Osteoblast (primary cell): ENCODE measurements around the gene C1RL. TPM values are rescaled to one million over a fixed set of nuclear protein-coding genes. Genes with fewer than 3 reads are reported as not detected.

ENCODE experiments used
- DNase-seq: peaks from one replicate; pipeline ENCODE4 v3.0.0; 2011; ENCODE audit warnings: low spot score, mixed read lengths; ENCODE audit not compliant: insufficient read length; ENCODE audit errors: missing footprints
- H2AFZ ChIP-seq: 2 replicates; pipeline ENCODE4 v1.6.0; 2011; ENCODE audit warnings: mild to moderate bottlenecking, low read length
- H3K27ac ChIP-seq: 2 replicates; pipeline ENCODE4 v1.5.1; 2011; ENCODE audit warnings: mild to moderate bottlenecking, low read depth, low read length, moderate library complexity
- H3K27me3 ChIP-seq: 2 replicates; pipeline ENCODE4 v1.6.0; 2012; ENCODE audit warnings: mild to moderate bottlenecking, control low read depth, inconsistent platforms, low read length, moderate library complexity; ENCODE audit not compliant: insufficient read depth
- H3K36me3 ChIP-seq: 2 replicates; pipeline ENCODE4 v1.5.1; 2011; ENCODE audit warnings: mild to moderate bottlenecking, low read length, control low read depth, moderate library complexity; ENCODE audit not compliant: insufficient read depth
- H3K4me1 ChIP-seq: 2 replicates; pipeline ENCODE4 v1.5.1; 2011; ENCODE audit warnings: mild to moderate bottlenecking, low read length, control low read depth, moderate library complexity; ENCODE audit not compliant: insufficient read depth
- H3K4me2 ChIP-seq: 2 replicates; pipeline ENCODE4 v1.6.0; 2011; ENCODE audit warnings: mild to moderate bottlenecking, low read length; ENCODE audit not compliant: insufficient read depth
- H3K4me3 ChIP-seq: fragments of 200-600 bp; sonication (generic); 3 replicates; pipeline ENCODE4 v1.5.1; 2012; ENCODE audit warnings: mild to moderate bottlenecking, low read length, inconsistent platforms; ENCODE audit not compliant: insufficient read depth
- H3K79me2 ChIP-seq: 2 replicates; pipeline ENCODE4 v1.6.0; 2012; ENCODE audit warnings: mild to moderate bottlenecking, low read length, control low read depth, inconsistent platforms; ENCODE audit not compliant: insufficient read depth
- H3K9me3 ChIP-seq: 2 replicates; pipeline ENCODE4 v1.5.1; 2011; ENCODE audit warnings: low read depth, low read length, control low read depth
- H4K20me1 ChIP-seq: 2 replicates; pipeline ENCODE4 v1.6.0; 2012; ENCODE audit warnings: mild to moderate bottlenecking, low read length, control low read depth; ENCODE audit not compliant: insufficient read depth
- total RNA-seq: library from RNA; depleted of rRNA; stranded (reverse); fragments of >200 nt; gene quantifications from 2 replicates; pipeline ENCODE4 v1.2.3, GENCODE V29; 2012
- TF ChIP-seq, protein P1 (sequence below): IDR thresholded peaks from 2 replicates; pipeline ENCODE4 v1.5.1; 2011; ENCODE audit warnings: mild to moderate bottlenecking, low read depth, low read length, moderate library complexity; ENCODE audit errors: extremely low read depth

C1RL gene
- total RNA-seq, 1 donor = 63.7 TPM

DNA sequence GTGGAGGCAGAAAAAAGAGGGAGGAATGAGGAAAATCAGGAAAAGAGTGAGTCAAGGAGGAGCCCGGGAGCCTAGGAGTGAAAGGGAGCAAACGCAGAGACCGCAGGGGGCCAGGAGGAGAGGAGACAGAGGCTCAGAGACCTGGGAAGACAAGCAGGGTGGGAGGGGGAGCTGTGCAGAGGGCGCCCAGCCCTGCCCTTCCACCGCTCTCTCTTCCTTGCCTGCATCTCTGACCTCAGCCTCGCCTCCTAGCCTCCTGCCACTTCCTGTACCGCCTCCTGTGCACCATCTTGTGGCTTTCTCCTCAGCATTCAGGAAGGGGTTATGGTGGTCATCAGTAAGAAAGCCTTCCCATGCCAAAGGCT is 22.5 kb upstream of the C1RL start:
- TF ChIP-seq, protein P1, sequence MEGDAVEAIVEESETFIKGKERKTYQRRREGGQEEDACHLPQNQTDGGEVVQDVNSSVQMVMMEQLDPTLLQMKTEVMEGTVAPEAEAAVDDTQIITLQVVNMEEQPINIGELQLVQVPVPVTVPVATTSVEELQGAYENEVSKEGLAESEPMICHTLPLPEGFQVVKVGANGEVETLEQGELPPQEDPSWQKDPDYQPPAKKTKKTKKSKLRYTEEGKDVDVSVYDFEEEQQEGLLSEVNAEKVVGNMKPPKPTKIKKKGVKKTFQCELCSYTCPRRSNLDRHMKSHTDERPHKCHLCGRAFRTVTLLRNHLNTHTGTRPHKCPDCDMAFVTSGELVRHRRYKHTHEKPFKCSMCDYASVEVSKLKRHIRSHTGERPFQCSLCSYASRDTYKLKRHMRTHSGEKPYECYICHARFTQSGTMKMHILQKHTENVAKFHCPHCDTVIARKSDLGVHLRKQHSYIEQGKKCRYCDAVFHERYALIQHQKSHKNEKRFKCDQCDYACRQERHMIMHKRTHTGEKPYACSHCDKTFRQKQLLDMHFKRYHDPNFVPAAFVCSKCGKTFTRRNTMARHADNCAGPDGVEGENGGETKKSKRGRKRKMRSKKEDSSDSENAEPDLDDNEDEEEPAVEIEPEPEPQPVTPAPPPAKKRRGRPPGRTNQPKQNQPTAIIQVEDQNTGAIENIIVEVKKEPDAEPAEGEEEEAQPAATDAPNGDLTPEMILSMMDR = no peak
- no peaks in the 10 kb centered on the region for H4K20me1 ChIP-seq
- H3K79me2 ChIP-seq = no peaks in the 10 kb centered on the region
- DNase-seq = no peak
- H3K27ac ChIP-seq = no peak overlapping the region
- peak overlapping the region; percentile 61 for H2AFZ ChIP-seq
- peak overlapping the region; percentile 77 for H3K4me3 ChIP-seq
- H3K27me3 ChIP-seq = peaks cover 8% of the 10 kb centered on the region
- H3K4me2 ChIP-seq = peak overlapping the region; percentile 87
- no peaks in the 10 kb centered on the region for H3K9me3 ChIP-seq
- H3K36me3 ChIP-seq = peaks cover 12% of the 10 kb centered on the region
- peaks cover 17% of the 10 kb centered on the region for H3K4me1 ChIP-seq

DNA sequence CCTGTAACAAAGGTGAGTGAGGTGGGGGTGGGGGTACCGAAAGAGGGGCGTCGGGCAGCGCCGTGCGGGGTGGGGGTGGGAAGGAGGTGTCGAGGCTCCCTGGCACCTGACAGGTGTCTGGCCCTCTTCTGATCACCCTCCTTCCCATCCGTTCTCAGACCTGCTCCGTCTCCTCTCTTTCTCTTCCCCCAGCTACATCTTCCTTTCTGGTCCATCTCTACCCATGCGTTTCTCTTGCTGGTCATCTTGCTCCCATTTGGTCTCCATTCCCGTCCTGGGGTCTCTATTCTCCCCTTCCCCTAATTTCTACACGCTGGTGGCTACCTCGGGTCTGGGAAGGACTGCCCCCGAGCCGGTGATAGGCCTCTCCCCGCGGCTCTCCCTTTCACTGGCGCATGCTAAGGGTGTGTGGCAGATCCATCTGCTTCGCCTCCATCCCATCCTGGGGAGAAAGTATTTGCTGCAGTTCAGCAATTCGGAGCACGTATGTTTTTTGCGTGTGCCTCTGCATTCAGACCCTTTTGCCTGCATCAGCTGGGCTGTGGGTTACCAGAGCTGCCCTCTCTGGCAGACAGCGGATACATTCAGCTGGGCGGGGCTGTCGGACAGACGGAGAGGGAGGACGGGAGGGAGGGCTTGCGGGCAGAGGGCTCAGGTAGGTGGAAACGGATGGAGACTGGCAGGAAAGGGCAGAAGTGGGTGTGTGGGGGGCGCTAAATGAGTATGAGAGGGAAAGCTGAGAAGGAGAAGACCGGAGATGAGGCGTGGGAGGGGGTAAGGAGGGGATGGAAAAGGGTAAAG is 21.9 kb upstream of the C1RL start:
- Histone ChIP-seq H3K27ac (no peak overlapping the region), H3K4me3 (peak overlapping the region; percentile 77), H3K27me3 (peaks cover 8% of the 10 kb centered on the region), H3K36me3 (peaks cover 9% of the 10 kb centered on the region), H3K4me2 (peak overlapping the region; percentile 87), H4K20me1 (no peaks in the 10 kb centered on the region), H3K9me3 (no peaks in the 10 kb centered on the region), H2AFZ (peak overlapping the region; percentile 80), H3K79me2 (no peaks in the 10 kb centered on the region), H3K4me1 (peaks cover 17% of the 10 kb centered on the region)
- DNase-seq = peak; percentile 93
- TF ChIP-seq, protein P1 = no peak

DNA sequence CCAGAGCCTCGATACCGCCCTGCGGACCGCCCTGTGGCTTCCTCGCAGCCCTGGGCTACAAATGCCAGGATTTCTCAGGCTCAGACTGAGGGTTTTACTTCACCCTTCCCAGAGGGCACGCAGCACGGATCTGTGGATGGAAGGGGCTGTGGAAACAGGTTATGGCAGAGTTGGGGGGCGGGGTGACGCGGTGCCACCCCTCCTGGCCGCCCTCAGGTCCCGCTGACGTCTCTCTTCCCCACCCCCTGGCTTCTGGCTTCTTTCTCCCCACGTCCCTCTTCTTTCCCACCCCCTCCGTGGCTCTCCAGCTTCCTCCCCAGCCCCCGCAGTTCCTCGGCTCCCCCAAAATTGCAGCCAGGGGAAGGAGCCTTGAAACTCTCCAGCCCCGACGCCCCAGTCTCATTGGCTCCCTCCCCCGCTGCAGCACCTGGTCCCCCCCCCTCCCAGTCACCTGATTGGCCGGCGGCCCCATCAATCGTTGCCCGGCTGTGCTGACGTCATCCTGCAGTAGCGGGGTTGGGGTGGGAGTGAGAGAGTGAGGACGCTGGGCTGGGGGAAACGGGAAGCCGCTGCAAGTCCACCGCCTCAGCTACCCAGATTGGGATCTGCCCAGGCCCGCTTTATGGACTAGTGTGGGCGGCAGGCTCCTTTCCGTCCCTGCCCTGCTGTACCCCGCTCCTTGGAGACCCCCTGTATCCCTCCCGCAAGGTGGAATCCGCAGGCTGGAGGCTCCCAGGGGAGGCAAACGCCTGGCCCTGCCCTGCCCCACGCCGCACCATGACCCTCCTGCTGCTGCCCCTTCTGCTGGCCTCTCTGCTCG is 21.1 kb upstream of the C1RL start, which contains the start of gene CLSTN3:
Gene CLSTN3 (plus strand): TSS at position 500 of the 820 bp plus-strand sequence. CDS start 278 bp downstream, at position 778.
- Histone ChIP-seq H3K4me1 (peaks cover 17% of the 10 kb centered on the region), H2AFZ (peak within 1 kb of the TSS; percentile 80), H3K4me2 (peak within 1 kb of the TSS; percentile 87), H3K27ac (no peak within 1 kb of the TSS), H3K27me3 (peaks cover 8% of the 10 kb centered on the region), H3K4me3 (peak within 1 kb of the TSS; percentile 77), H3K36me3 (peaks cover 6% of the 10 kb centered on the region), H4K20me1 (no peaks in the 10 kb centered on the region), H3K79me2 (no peaks in the 10 kb centered on the region), H3K9me3 (no peaks in the 10 kb centered on the region)
- DNase-seq = peak; percentile 100
- TF ChIP-seq, protein P1 = no peak
